Measurements from ENCODE around the gene MAN1A1.

- TF ChIP-seq CTCF (IDR thresholded peaks at IDR 0.05 in 8 of 11, conservative IDR thresholded peaks at IDR 0.05 in 3 of 11) (no peak), POLR2AphosphoS5 (IDR thresholded peaks at IDR 0.05) (no peak)
Measured at GRCh38 chr6:119193707-119194106, 155.9 kb downstream of the MAN1A1 start.

Data from spleen (tissue), 7 donors.